Amygdala (tissue), 56 donors: ENCODE data around the gene HBEGF.
A peak's percentile ranks its signal among the peaks of the same experiment; 100 is the strongest.
"Not testable (repeated sequence)": the region's sequence is repeated elsewhere in the genome, so short reads cannot be mapped to it uniquely, and the experiment has no call there.

ENCODE experiments used
- DNase-seq, 56 donors: peaks; one replicate each; lab custom pipeline; 2025; lab: John Stamatoyannopoulos, UW

Gene HBEGF

GRCh38 chr5:140362311-140362710 is 15.9 kb upstream of the HBEGF start:
- DNase-seq = no peak

GRCh38 chr5:140361901-140362300 is 15.5 kb upstream of the HBEGF start:
- no peak for DNase-seq

- DNase-seq = no peak
These were observed 14.5 kb upstream of the HBEGF start for GRCh38 chr5:140360681-140361479.

- no peak for DNase-seq
These were observed 13.7 kb upstream of the HBEGF start, which contains the start of gene SLC4A9 for GRCh38 chr5:140360101-140360500. Gene SLC4A9, plus strand, starts transcription at chr5:140360194. Its CDS starts 43 bp downstream, at chr5:140360237.

- no peak for DNase-seq
These were observed 12.4 kb upstream of the HBEGF start for GRCh38 chr5:140358738-140359310.

GRCh38 chr5:140357726-140358093 is 11.3 kb upstream of the HBEGF start:
- DNase-seq = peak in 55 of 56 donors; percentile 32 to 94 (median 77)

GRCh38 chr5:140356853-140357725 is 10.7 kb upstream of the HBEGF start:
- DNase-seq = peak in 1 of 56 donors; percentile 74

- no peak for DNase-seq
These were observed 9.1 kb upstream of the HBEGF start for GRCh38 chr5:140355546-140355945.

- DNase-seq = peak in 20 of 56 donors; percentile 4 to 77 (median 20)
These were observed 5.4 kb upstream of the HBEGF start for GRCh38 chr5:140351609-140352334.

GRCh38 chr5:140349244-140349643 is 2.8 kb upstream of the HBEGF start:
- no peak for DNase-seq

- no peak for DNase-seq
These were observed 1.7 kb upstream of the HBEGF start for GRCh38 chr5:140348104-140348503.

- no peak for DNase-seq
These were observed 957 bp upstream of the HBEGF start for GRCh38 chr5:140347360-140347759.

GRCh38 chr5:140345919-140346347 is 470 bp downstream of the HBEGF start:
- peak in 47 of 56 donors; percentile 18 to 83 (median 59) for DNase-seq

GRCh38 chr5:140344683-140345423 is 1.6 kb downstream of the HBEGF start:
- DNase-seq = peak in 1 of 56 donors; percentile 8

GRCh38 chr5:140343849-140344248 is 2.6 kb downstream of the HBEGF start:
- not testable (repeated sequence) for DNase-seq

GRCh38 chr5:140342896-140343295 is 3.5 kb downstream of the HBEGF start:
- no peak for DNase-seq

- no peak for DNase-seq
These were observed 4.1 kb downstream of the HBEGF start for GRCh38 chr5:140342287-140342686.

GRCh38 chr5:140341591-140341990 is 4.8 kb downstream of the HBEGF start:
- peak in 52 of 56 donors; percentile 14 to 91 (median 68) for DNase-seq

- DNase-seq = no peak
These were observed 5.7 kb downstream of the HBEGF start for GRCh38 chr5:140340605-140341121.
